IPS-15b (cell line): ENCODE results near the gene ZBTB7C.

Source experiments
- H3K27me3 ChIP-seq: one replicate; pipeline ENCODE4 v1.6.1; 2013; ENCODE audit warnings: low read length; ENCODE audit not compliant: control insufficient read depth, insufficient read depth
- H3K36me3 ChIP-seq: one replicate; pipeline ENCODE4 v1.6.1; 2013; ENCODE audit warnings: low read length; ENCODE audit not compliant: control insufficient read depth, insufficient read depth
- H3K4me1 ChIP-seq: one replicate; pipeline ENCODE4 v1.6.1; 2013; ENCODE audit warnings: mild to moderate bottlenecking, low read length; ENCODE audit not compliant: control insufficient read depth, insufficient read depth
- H3K4me3 ChIP-seq: one replicate; pipeline ENCODE4 v1.5.1; 2013; ENCODE audit warnings: low read depth, low read length
- H3K9ac ChIP-seq: one replicate; pipeline ENCODE4 v1.6.1; 2013; ENCODE audit warnings: low read depth, mild to moderate bottlenecking, low read length
- H3K9me3 ChIP-seq: one replicate; pipeline ENCODE4 v1.6.1; 2013; ENCODE audit warnings: mild to moderate bottlenecking, low read length; ENCODE audit not compliant: control insufficient read depth, insufficient read depth

ZBTB7C gene

DNA sequence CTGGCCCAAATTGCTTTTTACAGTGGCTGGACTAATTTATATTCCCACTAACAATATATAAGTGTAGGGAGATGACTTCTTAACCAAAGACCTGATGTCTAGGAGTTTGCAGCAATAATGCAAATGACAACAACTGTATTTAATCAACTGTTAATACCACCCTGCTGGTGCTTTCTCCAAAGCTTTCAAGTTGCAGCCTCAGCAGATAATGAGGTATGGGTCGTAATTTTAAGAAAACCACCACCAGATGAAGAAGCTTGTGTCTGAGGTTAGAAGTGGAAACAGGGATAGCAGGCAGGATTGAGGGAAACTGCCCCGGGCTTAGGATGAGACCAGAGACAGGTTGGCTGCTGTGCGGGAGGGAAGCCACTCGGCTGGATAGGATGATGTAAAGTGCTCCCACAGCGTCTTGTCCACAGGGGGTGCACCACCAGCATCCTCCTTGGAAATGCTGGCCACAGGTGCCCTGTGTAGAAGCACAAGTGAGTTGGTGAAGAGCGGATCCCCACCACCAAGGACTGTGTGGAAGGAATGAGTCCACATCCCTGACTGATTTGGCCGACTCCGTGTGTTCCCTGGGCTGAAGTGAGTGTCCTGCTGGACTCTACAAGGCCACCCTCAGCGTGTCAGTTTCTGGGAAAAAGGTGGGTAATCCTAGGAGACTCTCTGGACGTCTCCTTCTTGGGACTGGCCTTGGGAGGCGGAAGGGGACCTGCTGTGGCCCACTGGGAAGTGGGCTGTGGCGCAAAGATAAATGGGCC is 402.6 kb downstream of the ZBTB7C start:
- H3K4me3 ChIP-seq, result no peak overlapping the region
- no peaks in the 10 kb centered on the region for H3K36me3 ChIP-seq
- H3K9me3 ChIP-seq, result no peaks in the 10 kb centered on the region
- peaks cover 19% of the 10 kb centered on the region for H3K27me3 ChIP-seq
- H3K9ac ChIP-seq, result no peak overlapping the region
- peaks cover 4% of the 10 kb centered on the region for H3K4me1 ChIP-seq

DNA sequence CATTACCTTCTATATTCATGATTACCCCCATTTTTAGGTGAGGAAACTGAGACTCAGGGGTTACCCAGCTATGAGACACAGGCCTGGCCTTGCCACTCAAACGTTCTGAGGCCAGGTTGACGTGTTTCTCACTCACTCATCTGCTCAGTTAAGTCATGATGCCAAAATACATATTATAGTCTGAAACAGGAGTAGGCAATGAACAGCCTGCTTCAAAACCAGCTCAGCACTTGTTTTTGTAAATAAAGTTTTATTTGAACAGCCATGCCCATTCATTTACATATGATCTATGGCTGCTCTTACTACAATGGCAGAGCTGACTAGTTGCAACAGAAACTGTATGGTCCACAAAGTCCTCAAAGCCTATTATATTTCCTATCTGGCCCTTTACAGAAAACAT is 404.6 kb downstream of the ZBTB7C start:
- H3K4me1 ChIP-seq, result peaks cover 4% of the 10 kb centered on the region
- no peaks in the 10 kb centered on the region for H3K9me3 ChIP-seq
- no peaks in the 10 kb centered on the region for H3K36me3 ChIP-seq
- no peak overlapping the region for H3K9ac ChIP-seq
- no peak overlapping the region for H3K4me3 ChIP-seq
- H3K27me3 ChIP-seq, result peaks cover 18% of the 10 kb centered on the region

DNA sequence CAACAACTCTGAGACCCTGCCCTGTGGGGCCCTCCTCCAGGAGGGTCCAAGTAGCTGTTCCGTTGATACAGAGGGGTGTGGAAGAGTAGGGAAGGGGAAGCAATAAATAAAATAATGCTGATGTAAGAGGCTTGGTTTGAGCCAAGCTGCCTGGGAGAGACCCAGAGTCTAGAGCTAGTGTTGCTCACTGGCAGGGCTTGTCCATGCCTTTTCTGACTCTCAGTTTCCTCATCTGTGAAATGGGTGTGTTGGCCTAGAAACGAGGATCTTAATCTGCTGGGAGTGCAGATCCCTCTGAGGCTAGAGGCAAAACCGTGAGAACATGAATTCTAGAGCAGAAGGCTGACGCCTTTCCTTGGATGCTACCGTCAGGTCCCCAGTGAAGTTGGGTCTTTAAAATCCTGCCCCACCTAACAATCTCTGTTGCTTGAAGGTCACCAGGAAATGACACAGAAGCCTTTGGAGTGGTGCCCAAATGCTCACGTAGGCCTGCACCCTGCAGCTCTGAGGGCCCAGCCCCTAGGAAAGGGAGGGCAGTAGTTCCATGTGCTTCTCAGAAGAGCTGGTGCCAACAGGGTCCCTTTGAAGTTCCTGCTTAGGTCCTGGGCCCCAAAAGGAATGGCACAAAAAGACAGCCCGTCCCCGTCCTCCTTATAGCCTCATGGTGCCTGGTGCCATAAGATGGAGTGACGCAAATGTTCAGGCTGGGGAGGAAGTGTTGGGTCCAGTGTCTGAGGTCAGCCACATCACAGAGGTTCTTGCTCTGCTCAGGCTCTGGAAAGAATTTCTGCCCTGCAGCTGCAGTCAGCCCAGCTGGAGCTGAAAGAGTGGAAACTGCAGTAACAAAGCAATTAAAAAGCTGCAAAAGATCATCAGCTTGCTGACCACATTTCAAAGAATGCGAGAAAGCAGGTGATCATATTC is 405.5 kb downstream of the ZBTB7C start:
- peaks cover 14% of the 10 kb centered on the region for H3K27me3 ChIP-seq
- H3K4me3 ChIP-seq, result no peak overlapping the region
- no peak overlapping the region for H3K9ac ChIP-seq
- H3K36me3 ChIP-seq, result no peaks in the 10 kb centered on the region
- no peaks in the 10 kb centered on the region for H3K9me3 ChIP-seq
- peaks cover under 1% of the 10 kb centered on the region for H3K4me1 ChIP-seq

DNA sequence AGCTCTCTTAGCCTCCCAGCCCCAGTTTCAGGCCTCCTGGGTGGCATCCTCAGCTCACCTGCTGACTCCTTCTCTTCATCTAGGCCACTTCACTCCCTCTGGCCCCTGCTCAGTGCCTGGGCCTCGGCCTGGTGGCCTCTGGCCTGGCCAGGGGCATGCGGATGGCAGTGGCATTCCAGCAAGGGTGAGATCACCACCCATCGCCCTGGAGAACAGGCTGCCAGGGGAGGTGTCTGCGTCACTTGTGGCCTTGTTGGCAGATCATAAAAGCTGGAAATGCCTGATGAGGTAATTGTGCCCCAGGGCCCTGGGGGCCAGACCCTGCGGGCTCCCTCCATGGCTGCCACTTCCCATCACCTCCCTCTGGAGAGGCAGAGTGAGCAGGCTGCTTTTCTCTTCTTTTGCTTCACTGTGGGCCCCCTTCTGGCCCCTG is 406.2 kb downstream of the ZBTB7C start:
- no peaks in the 10 kb centered on the region for H3K4me1 ChIP-seq
- H3K27me3 ChIP-seq, result peaks cover 14% of the 10 kb centered on the region
- no peak overlapping the region for H3K4me3 ChIP-seq
- H3K9ac ChIP-seq, result no peak overlapping the region
- H3K36me3 ChIP-seq, result no peaks in the 10 kb centered on the region
- H3K9me3 ChIP-seq, result no peaks in the 10 kb centered on the region

DNA sequence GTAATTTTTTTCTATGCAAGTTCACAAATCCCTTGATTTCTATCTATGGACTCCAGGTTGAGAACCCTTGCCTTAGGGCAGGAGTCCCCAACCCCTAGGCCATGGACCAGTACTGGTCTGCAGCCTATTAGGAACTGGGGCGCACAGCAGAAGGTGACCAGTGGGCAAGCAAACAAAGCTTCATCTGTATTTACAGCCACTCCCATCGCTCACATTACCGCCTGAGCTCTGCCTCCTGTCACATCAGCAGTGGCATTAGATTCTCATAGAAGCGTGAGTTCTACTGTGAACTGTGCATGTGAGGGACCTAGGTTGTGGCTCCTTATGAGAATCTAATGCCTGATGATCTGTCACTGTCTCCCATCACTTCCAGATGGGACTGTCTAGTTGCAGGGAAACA is 408.5 kb downstream of the ZBTB7C start:
- Histone ChIP-seq H3K4me3 (no peak overlapping the region), H3K27me3 (no peaks in the 10 kb centered on the region), H3K9ac (no peak overlapping the region), H3K36me3 (no peaks in the 10 kb centered on the region), H3K4me1 (no peaks in the 10 kb centered on the region), H3K9me3 (no peaks in the 10 kb centered on the region)

DNA sequence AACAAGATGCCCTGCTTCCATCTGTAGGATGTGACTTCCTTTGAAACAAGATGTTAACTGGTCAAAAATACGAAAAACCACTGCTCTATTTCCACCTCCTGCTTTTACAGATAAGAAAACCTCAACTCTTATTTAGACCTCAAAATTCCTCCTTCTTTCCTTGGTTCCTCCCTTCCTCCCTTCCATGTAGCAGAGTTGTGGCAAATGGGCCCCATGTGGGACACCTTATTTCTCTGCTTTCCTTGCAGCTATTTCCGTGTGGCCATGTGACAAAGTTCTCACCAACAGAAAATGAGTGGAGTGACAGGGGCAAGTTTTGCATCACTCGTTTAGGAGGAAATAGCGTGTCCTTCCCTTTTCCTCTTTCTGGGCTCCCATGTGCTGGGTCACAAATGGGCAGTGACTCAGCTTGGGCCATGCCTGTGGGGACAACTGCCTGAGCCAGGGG is 409.4 kb downstream of the ZBTB7C start:
- H3K27me3 ChIP-seq, result no peaks in the 10 kb centered on the region
- H3K4me1 ChIP-seq, result no peaks in the 10 kb centered on the region
- no peaks in the 10 kb centered on the region for H3K9me3 ChIP-seq
- H3K4me3 ChIP-seq, result no peak overlapping the region
- no peak overlapping the region for H3K9ac ChIP-seq
- H3K36me3 ChIP-seq, result no peaks in the 10 kb centered on the region

DNA sequence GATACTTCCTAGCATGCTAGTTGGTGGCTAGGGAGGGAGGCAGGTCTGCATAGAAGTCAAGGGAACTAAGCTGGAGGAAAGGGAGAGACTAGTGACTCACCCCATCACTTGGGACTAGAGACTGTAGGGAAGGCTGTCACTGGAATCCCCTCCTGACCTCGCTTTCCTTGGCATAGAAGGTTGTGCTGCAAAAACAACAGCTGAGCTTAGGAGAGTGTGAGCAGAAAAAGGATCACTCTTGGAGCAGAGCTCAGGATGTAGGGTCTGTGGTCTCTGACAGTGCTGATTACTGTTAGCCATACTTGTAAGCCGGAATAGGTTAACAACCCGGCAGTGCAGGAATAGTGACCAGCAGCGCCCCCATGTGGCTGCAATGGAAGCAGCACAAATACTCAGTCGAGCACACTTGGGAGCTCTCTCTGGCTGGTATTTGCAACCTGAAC is 411.8 kb downstream of the ZBTB7C start:
- Histone ChIP-seq H3K4me3 (no peak overlapping the region), H3K36me3 (no peaks in the 10 kb centered on the region), H3K27me3 (no peaks in the 10 kb centered on the region), H3K9ac (no peak overlapping the region), H3K4me1 (no peaks in the 10 kb centered on the region), H3K9me3 (no peaks in the 10 kb centered on the region)

DNA sequence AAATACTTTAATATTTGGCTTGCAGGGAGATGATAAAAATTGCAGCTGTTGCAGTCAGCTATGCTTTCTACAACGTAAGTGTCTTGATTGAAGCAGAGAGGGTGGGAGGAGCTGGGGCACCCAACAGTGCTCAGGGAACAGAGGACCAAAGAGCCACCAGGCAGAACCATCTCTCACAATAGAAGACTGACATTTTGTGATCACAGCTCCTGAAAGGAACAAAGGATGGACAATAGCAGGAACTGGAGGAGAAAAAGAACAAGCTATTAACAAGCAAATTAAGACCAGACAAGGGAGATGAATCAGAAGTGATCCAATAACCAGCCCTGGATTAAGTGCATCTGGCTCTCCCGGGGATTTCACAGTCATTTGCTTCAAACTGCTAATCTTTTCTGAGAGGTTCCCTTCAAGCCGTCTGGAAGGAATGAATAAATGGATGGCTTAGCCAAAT is 413.1 kb downstream of the ZBTB7C start:
- Histone ChIP-seq H3K4me3 (no peak overlapping the region), H3K9ac (no peak overlapping the region), H3K27me3 (no peaks in the 10 kb centered on the region), H3K9me3 (no peaks in the 10 kb centered on the region), H3K36me3 (no peaks in the 10 kb centered on the region), H3K4me1 (no peaks in the 10 kb centered on the region)

DNA sequence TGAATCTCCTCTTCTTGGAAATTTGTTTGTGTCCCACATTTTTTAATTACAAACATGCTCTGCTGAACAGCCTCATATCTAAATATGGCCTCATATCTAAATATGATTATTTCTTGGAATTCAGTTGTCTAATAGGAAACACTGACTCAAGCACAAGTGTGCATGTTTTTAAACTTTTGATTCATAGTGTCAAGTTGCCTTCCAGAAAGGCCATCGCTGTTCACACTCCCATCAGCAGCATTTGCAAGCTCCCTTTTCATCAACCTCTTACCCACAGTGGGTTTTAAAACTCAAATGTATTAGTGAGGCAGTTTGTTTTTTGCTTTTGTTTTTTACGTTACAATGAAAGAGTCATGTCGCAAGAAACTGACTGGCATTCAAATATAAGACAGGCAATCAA is 413.5 kb downstream of the ZBTB7C start:
- H3K36me3 ChIP-seq, result no peaks in the 10 kb centered on the region
- H3K9ac ChIP-seq, result no peak overlapping the region
- H3K9me3 ChIP-seq, result no peaks in the 10 kb centered on the region
- H3K4me3 ChIP-seq, result no peak overlapping the region
- H3K4me1 ChIP-seq, result no peaks in the 10 kb centered on the region
- no peaks in the 10 kb centered on the region for H3K27me3 ChIP-seq

DNA sequence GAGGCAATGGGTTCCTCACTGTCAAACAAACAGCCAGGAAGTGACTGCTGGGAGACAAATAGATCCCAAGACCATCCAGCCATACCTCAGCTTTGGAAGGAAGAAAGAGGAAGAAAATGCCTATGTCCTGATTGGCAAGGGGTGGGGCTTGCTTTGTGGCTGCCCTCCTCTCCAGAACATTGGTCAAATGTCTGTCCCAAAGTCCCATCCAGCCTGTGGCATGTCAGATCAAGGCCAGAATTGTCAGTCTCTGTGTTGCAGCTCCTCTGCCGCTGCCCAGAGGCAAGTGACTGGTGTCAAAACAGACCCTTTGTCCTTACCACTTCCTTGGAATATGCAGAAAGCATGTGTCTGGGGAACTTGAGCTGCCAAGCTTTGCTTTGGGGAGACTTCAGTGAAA is 415.8 kb downstream of the ZBTB7C start:
- peaks cover 6% of the 10 kb centered on the region for H3K4me1 ChIP-seq
- no peaks in the 10 kb centered on the region for H3K27me3 ChIP-seq
- no peak overlapping the region for H3K4me3 ChIP-seq
- H3K9me3 ChIP-seq, result no peaks in the 10 kb centered on the region
- no peaks in the 10 kb centered on the region for H3K36me3 ChIP-seq
- no peak overlapping the region for H3K9ac ChIP-seq

DNA sequence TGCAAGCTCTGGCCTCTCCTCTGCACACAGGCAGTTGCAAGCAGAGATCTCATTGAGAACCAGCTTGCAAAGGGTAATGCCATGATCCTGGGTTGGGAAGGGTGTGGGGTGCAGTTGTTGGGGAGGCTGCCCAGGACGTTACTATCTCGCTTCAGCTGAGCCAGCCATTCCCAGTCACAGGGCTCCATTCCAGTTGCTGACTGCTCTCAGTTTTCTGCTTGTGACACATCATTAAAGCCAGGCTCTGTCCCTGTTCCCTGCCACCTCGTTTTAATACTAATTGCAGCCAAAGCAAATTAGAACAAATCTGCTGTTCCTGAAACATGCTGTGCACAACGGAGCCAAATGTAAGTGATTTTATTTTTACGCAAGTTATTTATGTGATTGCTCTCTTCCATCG is 416.2 kb downstream of the ZBTB7C start:
- H3K9ac ChIP-seq, result no peak overlapping the region
- no peaks in the 10 kb centered on the region for H3K36me3 ChIP-seq

More for the DNA sequence above, 416.2 kb downstream of the ZBTB7C start:
- Histone ChIP-seq H3K4me1 (peaks cover 6% of the 10 kb centered on the region), H3K27me3 (no peaks in the 10 kb centered on the region), H3K9me3 (no peaks in the 10 kb centered on the region), H3K4me3 (no peak overlapping the region)
